NT2/D1 (cell line): Measurements from ENCODE around the gene CEP162.

Experiments used
- YY1 ChIP-seq: IDR thresholded peaks from 2 replicates; pipeline ENCODE4 v1.6.1; 2011; ENCODE audit not compliant: insufficient read length, insufficient read depth
- ZNF274 ChIP-seq: IDR thresholded peaks from 2 replicates; pipeline ENCODE4 v1.6.1; 2011; ENCODE audit warnings: mild to moderate bottlenecking, low read depth, low read length

- TF ChIP-seq YY1 (no peak), ZNF274 (no peak)
These were observed 404 bp downstream of the CEP162 start for GRCh38 chr6:84227044-84227433.
